Right cardiac atrium (tissue), 5 donors: Measurements from ENCODE around the gene COPE. TPM values are rescaled to one million over a fixed set of nuclear protein-coding genes. Genes with fewer than 3 reads are reported as not detected.

ENCODE experiments used
- ATAC-seq, 2 donors: fragments of 200-7000 bp; cut with Tn5 transposase; one replicate each; pipeline versions ENCODE4 v1.8.0 to v1.9.1; 2020; ENCODE audit warnings: moderate library complexity in 2 of 2, mild to moderate bottlenecking in 1 of 2
- DNase-seq, 3 donors: peaks; one replicate each; pipeline ENCODE4 v3.0.0-alpha.2; 2020
- H3K27ac ChIP-seq: one replicate; pipeline ENCODE4 v1.5.1; 2013; ENCODE audit warnings: mild to moderate bottlenecking, low read length, control low read depth, moderate library complexity
- H3K27me3 ChIP-seq: one replicate; pipeline ENCODE4 v1.6.1; 2013; ENCODE audit not compliant: control insufficient read depth, insufficient read depth
- H3K4me1 ChIP-seq: one replicate; pipeline ENCODE4 v1.6.1; 2013; ENCODE audit warnings: low read length; ENCODE audit not compliant: control insufficient read depth, insufficient read depth
- H3K4me3 ChIP-seq: one replicate; pipeline ENCODE4 v1.5.1; 2013; ENCODE audit warnings: low read length, control low read depth
- H3K9me3 ChIP-seq: one replicate; pipeline ENCODE4 v1.6.1; 2013; ENCODE audit warnings: low read length; ENCODE audit not compliant: control insufficient read depth
- WGBS: extraction: QIAGEN DNeasy Blood & Tissue Kit; methylation state at CpG from one replicate; pipeline ENCODE4 v1.1.7; 2013; 5-methylcytosine and 5-hydroxymethylcytosine counted together
- intact Hi-C, 4 donors: fragments of 100-400 bp; cut with DNase I; formaldehyde crosslinking; loops; one replicate each; pipeline versions ENCODE4 v1.11.0 to v1.14.0; 2022 to 2023
- polyA plus RNA-seq: library from polyadenylated mRNA; stranded (reverse); fragments of 200-250 nt; gene quantifications from one replicate; pipeline ENCODE4 v1.2.3, GENCODE V29; 2013
- total RNA-seq, 4 donors: library from RNA; stranded (reverse); fragmentation: NEBNext Ultra II Directional; extraction: Animal tissue kit (Norgen Biotek cat#: 25700); gene quantifications; one replicate each; pipeline ENCODE4 v1.2.1, GENCODE V29; 2021
- donor health status: healthy with polysubstance abuse.
- donor health status: DM: no; HTN: yes; CAD: no.
- donor health status: DM: no; HTN: no; CAD: no.
- donor health status: DM: no; HTN: yes; CAD: no; lungs with severe emphysema.
- donor health status: DM: yes; HTN: yes; CAD: no.

The COPE gene
- total and polyA plus RNA-seq, 5 donors: 108 to 180 (median 148) TPM

DNA sequence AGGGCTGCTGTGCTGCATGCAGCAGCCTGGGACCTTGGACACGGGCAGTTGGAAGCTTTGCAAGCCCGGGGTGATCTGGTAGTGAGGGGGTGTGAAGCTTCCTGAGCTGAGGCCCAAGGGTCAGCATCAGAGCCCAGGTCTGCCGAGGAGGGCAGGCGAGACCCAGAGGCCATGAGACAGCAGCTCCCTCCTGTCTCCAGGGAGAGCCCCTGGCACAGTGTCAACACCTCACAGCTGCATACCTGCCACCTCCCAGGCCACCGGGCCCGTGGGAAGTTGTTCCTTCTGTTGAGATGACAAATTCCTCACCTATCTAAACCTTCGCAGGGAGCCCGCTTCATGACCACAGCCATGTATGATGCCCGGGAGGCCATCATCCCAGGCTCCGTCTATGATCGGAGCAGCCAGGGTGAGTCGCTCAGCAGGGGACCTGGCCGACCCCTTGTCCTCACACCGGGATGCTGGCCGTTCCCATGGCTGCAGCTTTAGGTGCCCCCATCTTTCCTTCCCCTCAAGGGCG, 55.3 kb downstream of the COPE start:
- no peak for DNase-seq
- 67% methylated on average over 16 of the region's 16 CpGs for WGBS
- no peak for ATAC-seq
- Histone ChIP-seq H3K27me3 (no peaks in the 10 kb centered on the region), H3K4me1 (no peaks in the 10 kb centered on the region), H3K9me3 (no peaks in the 10 kb centered on the region), H3K27ac (no peak overlapping the region), H3K4me3 (no peak overlapping the region)
- intact Hi-C loops: loop anchor here in 1 of 4 donors (10.0 kb wide), 1 partner anchor 419 kb away; no protein-coding TSS in a partner anchor

GRCh38 chr19:18862976-18863842, 56.0 kb downstream of the COPE start:
- ATAC-seq: no peak
- intact Hi-C loops: loop anchor here in 1 of 4 donors (10.0 kb wide), 1 partner anchor 418 kb away; no protein-coding TSS in a partner anchor
- DNase-seq: no peak

GRCh38 chr19:18861917-18862316, 57.3 kb downstream of the COPE start:
- ATAC-seq (no peak), DNase-seq (no peak)
- Histone ChIP-seq H3K27ac (no peak overlapping the region), H3K4me3 (no peak overlapping the region), H3K4me1 (no peaks in the 10 kb centered on the region), H3K9me3 (no peaks in the 10 kb centered on the region), H3K27me3 (no peaks in the 10 kb centered on the region)
- 90% methylated on average over 12 of the region's 12 CpGs for WGBS
- intact Hi-C loops: loop anchor here in 1 of 4 donors (10.0 kb wide), 1 partner anchor 417 kb away; no protein-coding TSS in a partner anchor

More at GRCh38 chr19:18862976-18863842, 56.0 kb downstream of the COPE start:
- Histone ChIP-seq H3K4me1 (no peaks in the 10 kb centered on the region), H3K4me3 (no peak overlapping the region), H3K27ac (no peak overlapping the region), H3K9me3 (no peaks in the 10 kb centered on the region), H3K27me3 (no peaks in the 10 kb centered on the region)
- WGBS: 84% methylated on average over 33 of the region's 33 CpGs

DNA sequence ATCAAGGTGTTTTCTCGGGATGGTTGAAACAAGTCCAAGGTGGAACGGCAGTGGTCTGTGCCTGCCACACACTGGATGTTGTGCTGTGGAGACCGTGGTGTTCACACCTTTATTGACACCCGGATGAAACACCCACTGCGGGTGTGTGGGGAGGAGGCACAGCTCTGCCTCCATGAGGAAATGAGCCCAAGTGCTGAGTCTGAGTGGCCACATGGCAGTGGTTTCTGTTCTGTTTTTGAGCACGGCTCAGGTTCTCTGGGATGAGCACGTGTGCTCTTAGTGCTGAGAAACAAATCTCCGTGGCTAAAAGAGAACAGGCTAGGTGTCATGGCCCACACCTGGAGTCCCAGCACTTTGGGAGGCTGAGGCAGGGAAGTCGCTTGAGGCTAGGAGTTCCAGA, 58.0 kb downstream of the COPE start:
- Histone ChIP-seq H3K4me3 (no peak overlapping the region), H3K27ac (no peak overlapping the region), H3K9me3 (no peaks in the 10 kb centered on the region), H3K27me3 (no peaks in the 10 kb centered on the region), H3K4me1 (no peaks in the 10 kb centered on the region)
- intact Hi-C loops: loop anchor here in 1 of 4 donors (10.0 kb wide), 1 partner anchor 416 kb away; no protein-coding TSS in a partner anchor
- DNase-seq (no peak), ATAC-seq (no peak)
- 82% methylated on average over 9 of the region's 9 CpGs for WGBS

DNA sequence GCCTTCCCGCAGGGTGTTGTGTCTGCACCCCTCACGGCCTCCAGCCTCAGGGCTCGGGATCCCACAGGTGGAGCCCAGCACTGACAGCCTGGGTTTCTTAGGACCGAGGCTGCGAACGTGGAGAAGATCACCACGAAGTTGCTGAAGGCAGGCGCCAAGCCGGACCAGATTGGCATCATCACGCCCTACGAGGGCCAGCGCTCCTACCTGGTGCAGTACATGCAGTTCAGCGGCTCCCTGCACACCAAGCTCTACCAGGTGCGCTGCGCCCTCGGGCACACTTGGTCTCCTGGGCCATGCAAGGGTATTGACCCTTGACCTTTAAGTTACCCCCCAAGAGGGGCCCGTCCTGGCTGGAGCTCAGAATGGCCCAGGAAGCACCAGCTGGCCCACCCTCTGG, 58.5 kb downstream of the COPE start:
- intact Hi-C loops: loop anchor here in 1 of 4 donors (10.0 kb wide), 1 partner anchor 416 kb away; no protein-coding TSS in a partner anchor
- Histone ChIP-seq H3K9me3 (no peaks in the 10 kb centered on the region), H3K4me1 (no peaks in the 10 kb centered on the region), H3K4me3 (no peak overlapping the region), H3K27me3 (no peaks in the 10 kb centered on the region), H3K27ac (no peak overlapping the region)
- ATAC-seq (no peak), DNase-seq (no peak)
- 91% methylated on average over 17 of the region's 17 CpGs for WGBS

GRCh38 chr19:18860302-18860700, 58.9 kb downstream of the COPE start:
- H3K4me1 ChIP-seq: no peaks in the 10 kb centered on the region
- 64% methylated on average over 11 of the region's 11 CpGs for WGBS
- H3K27ac ChIP-seq: no peak overlapping the region
- H3K9me3 ChIP-seq: no peaks in the 10 kb centered on the region
- no peak for ATAC-seq
- H3K27me3 ChIP-seq: no peaks in the 10 kb centered on the region
- DNase-seq: no peak
- intact Hi-C loops: loop anchor here in 1 of 4 donors (10.0 kb wide), 1 partner anchor 416 kb away; no protein-coding TSS in a partner anchor
- no peak overlapping the region for H3K4me3 ChIP-seq

DNA sequence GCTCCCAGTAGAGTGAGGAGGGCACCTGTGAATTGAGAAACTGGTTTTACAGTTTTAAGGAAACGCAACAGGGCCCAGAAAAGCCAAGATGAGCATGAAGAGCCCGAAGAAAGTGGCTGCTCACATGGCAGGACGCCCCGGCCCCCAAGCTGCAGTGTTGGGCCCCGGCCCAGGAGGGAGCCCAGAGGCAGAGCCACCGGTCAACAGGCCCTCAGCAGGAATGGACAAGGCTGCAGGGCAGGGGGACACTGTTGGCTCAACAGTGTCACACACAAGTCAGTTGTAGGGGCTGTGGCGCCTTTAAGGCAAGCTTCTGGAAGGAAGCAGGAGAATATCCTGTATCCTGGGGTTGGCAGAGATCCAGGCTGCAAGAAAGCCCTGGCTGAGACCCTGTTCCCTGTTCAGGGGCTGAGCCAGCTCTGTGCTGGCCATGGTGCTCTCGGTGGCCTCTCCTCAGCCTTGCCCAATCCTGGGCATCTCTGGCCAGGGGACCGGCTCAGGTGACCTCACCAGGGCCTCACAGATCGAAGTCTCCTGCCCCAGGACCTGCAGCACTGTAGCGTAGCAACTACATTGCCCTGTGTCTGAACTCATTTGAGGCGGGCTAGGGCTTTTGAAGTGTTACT, 59.4 kb downstream of the COPE start:
- intact Hi-C loops: loop anchor here in 2 of 4 donors (10.0 kb wide), 1 partner anchor 415 kb away; no protein-coding TSS in a partner anchor
- no peaks in the 10 kb centered on the region for H3K27me3 ChIP-seq
- WGBS: 54% methylated on average over 12 of the region's 12 CpGs

DNA sequence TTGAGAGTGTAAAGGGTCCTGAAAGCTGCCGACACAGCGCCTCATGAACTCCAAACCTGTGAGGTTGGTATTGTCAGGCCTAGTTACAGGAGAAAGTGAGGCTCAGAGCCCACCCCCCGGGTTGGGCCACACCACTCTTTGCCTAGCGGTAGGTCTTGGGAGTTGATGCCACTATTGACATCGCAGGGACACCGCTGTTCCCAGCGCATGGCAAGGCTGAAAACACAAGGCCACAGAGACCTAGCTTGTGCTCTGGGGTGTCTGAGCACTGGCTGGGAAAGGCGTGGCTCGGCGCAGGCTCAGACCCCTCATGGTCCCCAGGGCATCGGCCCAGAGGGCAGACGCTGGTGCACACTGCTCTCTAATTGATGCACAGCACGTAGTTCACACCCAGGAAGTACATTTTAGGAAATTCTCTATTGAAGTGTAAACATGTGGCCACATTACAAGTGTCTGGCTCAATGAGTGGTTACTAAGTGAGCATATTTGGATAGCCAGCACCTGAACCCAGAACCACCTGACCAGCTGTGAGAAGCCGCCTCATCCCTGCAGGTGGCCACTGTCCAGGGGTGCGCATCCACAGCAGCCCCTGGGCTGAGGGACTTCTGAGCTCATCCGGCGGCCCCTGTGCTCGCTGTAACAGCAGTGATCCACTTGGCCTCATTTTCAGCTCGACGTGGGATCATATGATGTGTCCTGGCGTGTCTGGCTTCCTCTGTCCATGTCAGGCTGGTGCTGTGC, 60.1 kb downstream of the COPE start:
- Histone ChIP-seq H3K27ac (no peak overlapping the region), H3K27me3 (no peaks in the 10 kb centered on the region), H3K4me3 (no peak overlapping the region), H3K4me1 (no peaks in the 10 kb centered on the region), H3K9me3 (no peaks in the 10 kb centered on the region)
- intact Hi-C loops: loop anchor here in 1 of 4 donors (10.0 kb wide), 1 partner anchor 414 kb away; no protein-coding TSS in a partner anchor
- WGBS: 79% methylated on average over 21 of the region's 21 CpGs
- DNase-seq (no peak), ATAC-seq (no peak)

More for the DNA sequence above, 59.4 kb downstream of the COPE start:
- DNase-seq (peak in 2 of 3 donors; percentile 52 to 75), ATAC-seq (peak; percentile 40 to 57)
- H3K4me1 ChIP-seq: no peaks in the 10 kb centered on the region
- no peaks in the 10 kb centered on the region for H3K9me3 ChIP-seq
- H3K4me3 ChIP-seq: no peak overlapping the region
- H3K27ac ChIP-seq: no peak overlapping the region

- H3K9me3 ChIP-seq: no peaks in the 10 kb centered on the region
- no peak for ATAC-seq
- H3K27me3 ChIP-seq: no peaks in the 10 kb centered on the region
- 94% methylated on average over 13 of the region's 13 CpGs for WGBS
- intact Hi-C loops: loop anchor here in 1 of 4 donors (10.0 kb wide), 1 partner anchor 412 kb away; no protein-coding TSS in a partner anchor
- H3K4me3 ChIP-seq: no peak overlapping the region
- H3K4me1 ChIP-seq: no peaks in the 10 kb centered on the region
- DNase-seq: no peak
- no peak overlapping the region for H3K27ac ChIP-seq
Measured at GRCh38 chr19:18857223-18857622, 62.0 kb downstream of the COPE start.

DNA sequence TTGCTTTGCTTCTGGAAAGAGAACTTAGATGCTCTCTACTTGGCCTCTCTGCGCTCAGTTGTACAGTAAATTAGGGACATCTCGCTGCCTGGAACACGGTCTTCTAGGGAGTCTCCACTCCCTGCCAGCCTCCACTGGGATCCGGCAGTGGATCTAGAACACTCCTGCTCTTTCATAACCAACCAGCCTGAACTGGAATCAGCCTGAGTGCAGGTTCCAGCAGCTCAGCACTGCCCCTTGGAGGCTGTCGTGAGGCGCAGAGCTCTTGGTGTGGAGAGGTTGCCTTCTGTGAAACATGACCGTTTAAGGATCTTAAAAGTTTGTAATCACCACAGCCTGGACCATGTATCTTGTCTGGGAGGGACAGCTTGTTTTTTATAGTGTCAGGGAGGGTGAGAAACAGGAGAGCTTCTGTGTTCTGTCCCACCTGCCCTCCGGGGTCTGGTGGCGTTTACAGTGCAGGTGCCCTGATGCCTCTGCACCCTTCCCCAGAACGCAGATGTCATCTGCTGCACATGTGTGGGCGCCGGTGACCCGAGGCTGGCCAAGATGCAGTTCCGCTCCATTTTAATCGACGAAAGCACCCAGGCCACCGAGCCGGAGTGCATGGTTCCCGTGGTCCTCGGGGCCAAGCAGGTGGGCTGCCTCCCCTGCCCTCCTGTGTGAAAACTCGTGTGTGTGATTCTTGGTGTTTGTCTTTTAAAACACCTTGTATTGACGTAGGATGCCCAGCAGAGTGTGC, 62.6 kb downstream of the COPE start:
- no peaks in the 10 kb centered on the region for H3K4me1 ChIP-seq
- DNase-seq: no peak
- H3K9me3 ChIP-seq: no peaks in the 10 kb centered on the region
- no peak overlapping the region for H3K27ac ChIP-seq
- H3K4me3 ChIP-seq: no peak overlapping the region
- intact Hi-C loops: loop anchor here in 1 of 4 donors (10.0 kb wide), 1 partner anchor 412 kb away; no protein-coding TSS in a partner anchor
- H3K27me3 ChIP-seq: no peaks in the 10 kb centered on the region
- WGBS: 87% methylated on average over 22 of the region's 22 CpGs
- ATAC-seq: no peak
